ENCODE measurements around the gene SENP1.

Gene SENP1

GRCh38 chr12:48028541-48029431 lies 77.1 kb downstream of the SENP1 start:
- TF ChIP-seq, protein P1, sequence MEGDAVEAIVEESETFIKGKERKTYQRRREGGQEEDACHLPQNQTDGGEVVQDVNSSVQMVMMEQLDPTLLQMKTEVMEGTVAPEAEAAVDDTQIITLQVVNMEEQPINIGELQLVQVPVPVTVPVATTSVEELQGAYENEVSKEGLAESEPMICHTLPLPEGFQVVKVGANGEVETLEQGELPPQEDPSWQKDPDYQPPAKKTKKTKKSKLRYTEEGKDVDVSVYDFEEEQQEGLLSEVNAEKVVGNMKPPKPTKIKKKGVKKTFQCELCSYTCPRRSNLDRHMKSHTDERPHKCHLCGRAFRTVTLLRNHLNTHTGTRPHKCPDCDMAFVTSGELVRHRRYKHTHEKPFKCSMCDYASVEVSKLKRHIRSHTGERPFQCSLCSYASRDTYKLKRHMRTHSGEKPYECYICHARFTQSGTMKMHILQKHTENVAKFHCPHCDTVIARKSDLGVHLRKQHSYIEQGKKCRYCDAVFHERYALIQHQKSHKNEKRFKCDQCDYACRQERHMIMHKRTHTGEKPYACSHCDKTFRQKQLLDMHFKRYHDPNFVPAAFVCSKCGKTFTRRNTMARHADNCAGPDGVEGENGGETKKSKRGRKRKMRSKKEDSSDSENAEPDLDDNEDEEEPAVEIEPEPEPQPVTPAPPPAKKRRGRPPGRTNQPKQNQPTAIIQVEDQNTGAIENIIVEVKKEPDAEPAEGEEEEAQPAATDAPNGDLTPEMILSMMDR (conservative IDR thresholded peaks at IDR 0.05), result no peak
- no peak for TF ChIP-seq ZFX (IDR thresholded peaks at IDR 0.05)
- H3K27ac ChIP-seq, result no peak overlapping the region

DNA sequence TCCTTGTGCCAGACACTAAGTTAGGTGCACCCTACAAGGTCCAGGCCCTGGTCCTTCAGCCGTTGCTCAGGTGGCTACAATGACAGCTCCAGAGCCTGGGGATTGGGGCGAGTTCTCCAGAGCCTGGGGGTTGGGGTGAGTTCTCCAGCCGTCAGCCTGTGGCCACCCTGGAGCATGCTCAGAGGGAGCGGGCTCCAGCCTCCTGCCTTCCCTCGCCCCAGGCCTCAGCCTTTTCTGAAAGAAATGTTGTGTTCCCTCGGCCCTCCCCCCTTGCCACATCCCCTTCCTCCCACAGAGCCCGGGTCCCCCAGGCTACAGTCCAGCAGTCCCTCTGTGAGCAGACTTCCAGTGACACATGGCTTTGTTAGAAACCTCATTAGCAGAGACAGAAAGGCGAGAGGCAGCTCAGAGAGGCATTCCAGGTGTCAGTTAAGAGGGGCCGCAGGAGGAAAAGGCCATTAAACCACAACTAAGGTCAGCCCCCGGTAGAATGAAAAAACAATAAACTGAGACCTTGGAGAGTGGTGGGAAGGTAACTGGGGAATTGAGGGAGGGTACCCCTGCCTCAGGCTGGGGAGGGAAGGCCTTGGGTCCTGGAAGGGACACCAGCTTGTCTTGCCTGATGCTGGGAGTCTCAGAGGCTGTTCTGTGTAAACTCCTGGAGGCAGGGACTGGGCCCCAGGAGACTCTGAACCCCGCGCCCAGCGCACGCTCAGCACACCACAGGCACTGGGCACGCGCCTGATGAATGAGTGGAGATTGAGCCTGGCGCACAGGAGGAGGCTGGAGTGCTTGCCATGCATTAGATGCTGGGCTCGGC lies 78.5 kb downstream of the SENP1 start:
- TF ChIP-seq, protein P1 (conservative IDR thresholded peaks at IDR 0.05), result no peak
- TF ChIP-seq ZFX (IDR thresholded peaks at IDR 0.05), result no peak
- H3K27ac ChIP-seq, result peak overlapping the region; percentile 94; the same call in 1 of the 2 replicates

GRCh38 chr12:48026060-48026827 lies 79.6 kb downstream of the SENP1 start:
- H3K27ac ChIP-seq, result peak overlapping the region; percentile 94
- TF ChIP-seq ZFX (IDR thresholded peaks at IDR 0.05), result no peak
- TF ChIP-seq, protein P1 (conservative IDR thresholded peaks at IDR 0.05), result no peak

GRCh38 chr12:48025281-48025680 lies 80.6 kb downstream of the SENP1 start:
- TF ChIP-seq ZFX (IDR thresholded peaks at IDR 0.05), result no peak
- TF ChIP-seq, protein P1 (conservative IDR thresholded peaks at IDR 0.05), result no peak
- peak overlapping the region; percentile 94 for H3K27ac ChIP-seq

DNA sequence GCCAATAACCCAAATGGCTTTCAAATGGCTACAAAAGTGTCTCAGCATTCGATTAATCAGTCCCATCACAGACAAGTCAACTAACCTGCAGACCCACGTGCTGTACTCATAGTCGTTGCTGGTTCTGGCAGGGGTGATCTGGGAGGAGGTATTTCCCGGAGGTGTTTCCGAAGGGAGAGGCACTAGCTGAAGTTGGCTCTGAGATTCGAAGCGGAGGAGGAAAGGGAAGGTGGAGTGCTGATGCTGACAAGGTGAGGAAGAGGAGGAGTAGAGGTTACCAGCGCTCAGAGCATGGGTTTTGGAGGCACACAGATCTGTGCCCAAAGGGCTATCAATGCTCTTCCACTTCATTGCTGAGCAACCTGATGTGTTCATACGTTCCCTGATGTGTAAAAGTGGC lies 81.1 kb downstream of the SENP1 start:
- peak overlapping the region; percentile 94 for H3K27ac ChIP-seq
- TF ChIP-seq, protein P1 (conservative IDR thresholded peaks at IDR 0.05), result no peak
- TF ChIP-seq ZFX (IDR thresholded peaks at IDR 0.05), result no peak

DNA sequence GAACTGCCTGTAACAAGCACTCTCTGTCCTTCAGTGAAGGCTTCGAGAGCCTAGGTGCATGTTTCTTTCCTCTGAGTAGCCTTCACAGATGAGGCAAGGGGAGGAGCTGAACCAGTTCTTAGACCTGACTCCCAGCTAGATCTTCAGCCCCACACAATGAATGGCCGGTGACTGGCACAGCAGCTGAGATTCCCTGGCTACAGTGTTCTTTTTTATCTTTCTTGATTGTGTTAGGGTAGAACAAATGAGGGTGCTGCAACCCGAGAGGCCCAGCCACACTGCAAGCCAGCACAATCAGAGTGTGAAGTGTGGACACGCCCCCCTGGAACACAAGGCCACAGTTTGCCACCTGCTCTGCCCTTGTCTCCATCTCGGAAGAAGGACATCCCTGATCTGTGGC lies 82.5 kb downstream of the SENP1 start:
- peak overlapping the region; percentile 94 for H3K27ac ChIP-seq
- no peak for TF ChIP-seq ZFX (IDR thresholded peaks at IDR 0.05)
- TF ChIP-seq, protein P1 (conservative IDR thresholded peaks at IDR 0.05), result no peak
